Measurements from ENCODE around the gene S100A5. TPM values are rescaled to one million over a fixed set of nuclear protein-coding genes. Genes with fewer than 3 reads are reported as not detected.

The S100A5 gene
- total RNA-seq, 2 experiments from 2014 or later: 1.6 to 3.0 TPM

GRCh38 chr1:153541641-153542590 lies 1.2 kb upstream of the S100A5 start:
- Mint-ChIP-seq H3K27ac (peak overlapping the region; percentile 94), H3K4me3 (no peak overlapping the region), H3K36me3 (peaks cover 37% of the 10 kb centered on the region), H3K4me1 (peaks cover 85% of the 10 kb centered on the region), H3K27me3 (no peaks in the 10 kb centered on the region), H3K9me3 (ENCODE audit: low read depth) (no peaks in the 10 kb centered on the region)
- no peak for ATAC-seq
- DNase-seq: no peak
- CTCF ChIA-PET: interaction anchor here (1.4 to 8.9 kb wide), 3 partner anchors 8 to 93 kb away, joined by 6 to 124 read pairs (median 23); partner anchors contain the start of genes CHTOP and S100A6

- CTCF ChIA-PET: interaction anchor here (0.9 to 8.9 kb wide), 5 partner anchors 6 to 29 kb away, joined by 4 to 124 read pairs (median 6); partner anchors contain the start of gene S100A6
- no peaks in the 10 kb centered on the region for H3K9me3 Mint-ChIP-seq (ENCODE audit: low read depth)
- H3K27ac Mint-ChIP-seq: peak overlapping the region; percentile 94
- peaks cover 35% of the 10 kb centered on the region for H3K36me3 Mint-ChIP-seq
- no peak for DNase-seq
- no peak for ATAC-seq
- H3K27me3 Mint-ChIP-seq: no peaks in the 10 kb centered on the region
- H3K4me3 Mint-ChIP-seq: no peak overlapping the region
- H3K4me1 Mint-ChIP-seq: peaks cover 80% of the 10 kb centered on the region
Measured at GRCh38 chr1:153539395-153540093, 1.2 kb downstream of the S100A5 start.

- Mint-ChIP-seq H3K27ac (no peak overlapping the region), H3K9me3 (ENCODE audit: low read depth) (no peaks in the 10 kb centered on the region), H3K36me3 (peaks cover 33% of the 10 kb centered on the region), H3K4me1 (peaks cover 79% of the 10 kb centered on the region), H3K4me3 (no peak overlapping the region), H3K27me3 (no peaks in the 10 kb centered on the region)
- CTCF ChIA-PET: interaction anchor here (7.7 kb wide), 1 partner anchor 32 kb away, joined by 214 read pairs; no protein-coding TSS in a partner anchor
- no peak for ATAC-seq
- no peak for DNase-seq
Measured at GRCh38 chr1:153538315-153538821, 2.4 kb downstream of the S100A5 start.

GRCh38 chr1:153537376-153537730 lies 3.4 kb downstream of the S100A5 start:
- H3K27ac Mint-ChIP-seq: peak overlapping the region; percentile 98
- ATAC-seq (no peak), DNase-seq (no peak)
- H3K4me1 Mint-ChIP-seq: peaks cover 79% of the 10 kb centered on the region
- H3K9me3 Mint-ChIP-seq (ENCODE audit: low read depth): no peaks in the 10 kb centered on the region
- H3K36me3 Mint-ChIP-seq: peaks cover 24% of the 10 kb centered on the region
- no peak overlapping the region for H3K4me3 Mint-ChIP-seq
- no peaks in the 10 kb centered on the region for H3K27me3 Mint-ChIP-seq
- CTCF ChIA-PET: interaction anchor here (1.1 to 7.7 kb wide), 3 partner anchors 7 to 33 kb away, joined by 4 to 214 read pairs (median 124); partner anchors contain the start of genes S100A2, S100A4 and S100A5

GRCh38 chr1:153536671-153537375 lies 3.9 kb downstream of the S100A5 start:
- DNase-seq: no peak
- Mint-ChIP-seq H3K4me3 (peak overlapping the region; percentile 97), H3K4me1 (peaks cover 79% of the 10 kb centered on the region), H3K27me3 (no peaks in the 10 kb centered on the region), H3K36me3 (peaks cover 23% of the 10 kb centered on the region), H3K27ac (peak overlapping the region; percentile 98), H3K9me3 (ENCODE audit: low read depth) (no peaks in the 10 kb centered on the region)
- CTCF ChIA-PET: interaction anchor here (0.6 to 7.7 kb wide), 7 partner anchors 7 to 75 kb away, joined by 3 to 214 read pairs (median 16); partner anchors contain the start of genes S100A2, S100A4 and S100A5
- ATAC-seq: no peak

- CTCF ChIA-PET: interaction anchor here (0.6 to 7.7 kb wide), 11 partner anchors 8 to 140 kb away, joined by 3 to 214 read pairs (median 7); partner anchors contain the start of genes CHTOP, S100A4 and S100A5
- no peaks in the 10 kb centered on the region for H3K27me3 Mint-ChIP-seq
- H3K36me3 Mint-ChIP-seq: peaks cover 20% of the 10 kb centered on the region
- peaks cover 79% of the 10 kb centered on the region for H3K4me1 Mint-ChIP-seq
- DNase-seq: peak; percentile 94
- H3K4me3 Mint-ChIP-seq: peak overlapping the region; percentile 97
- peak; percentile 72 for ATAC-seq
- no peaks in the 10 kb centered on the region for H3K9me3 Mint-ChIP-seq (ENCODE audit: low read depth)
- H3K27ac Mint-ChIP-seq: peak overlapping the region; percentile 98
Measured at GRCh38 chr1:153536012-153536670, 4.6 kb downstream of the S100A5 start.

- ATAC-seq: peak; percentile 50
- peak; percentile 78 for DNase-seq
- CTCF ChIA-PET: interaction anchor here (0.8 to 7.7 kb wide), 12 partner anchors 9 to 140 kb away, joined by 3 to 214 read pairs (median 6); partner anchors contain the start of genes CHTOP, S100A4 and S100A5
- no peaks in the 10 kb centered on the region for H3K9me3 Mint-ChIP-seq (ENCODE audit: low read depth)
- H3K27ac Mint-ChIP-seq: peak within 1 kb of the TSS; percentile 98
- peaks cover 20% of the 10 kb centered on the region for H3K36me3 Mint-ChIP-seq
- H3K4me3 Mint-ChIP-seq: peak within 1 kb of the TSS; percentile 97
- H3K27me3 Mint-ChIP-seq: no peaks in the 10 kb centered on the region
- H3K4me1 Mint-ChIP-seq: peaks cover 77% of the 10 kb centered on the region
Measured at GRCh38 chr1:153535242-153536011, 5.3 kb downstream of the S100A5 start, which contains the start of gene S100A6. S100A6 (minus strand) TSS chr1:153535991; CDS start chr1:153535339, 652 bp downstream.

GRCh38 chr1:153534925-153535241 lies 5.9 kb downstream of the S100A5 start:
- Mint-ChIP-seq H3K27me3 (no peaks in the 10 kb centered on the region), H3K27ac (peak overlapping the region; percentile 96), H3K4me1 (peaks cover 73% of the 10 kb centered on the region), H3K36me3 (peaks cover 20% of the 10 kb centered on the region), H3K4me3 (peak overlapping the region; percentile 97), H3K9me3 (ENCODE audit: low read depth) (no peaks in the 10 kb centered on the region)
- DNase-seq (no peak), ATAC-seq (no peak)
- CTCF ChIA-PET: interaction anchor here (0.8 to 7.7 kb wide), 10 partner anchors 9 to 141 kb away, joined by 3 to 214 read pairs (median 8); partner anchors contain the start of genes S100A4 and S100A5

GRCh38 chr1:153534226-153534924 lies 6.4 kb downstream of the S100A5 start:
- CTCF ChIA-PET: interaction anchor here (0.8 to 7.7 kb wide), 14 partner anchors 9 to 142 kb away, joined by 3 to 214 read pairs (median 8); partner anchors contain the start of genes CHTOP, S100A4 and S100A5
- DNase-seq: no peak
- peaks cover 19% of the 10 kb centered on the region for H3K36me3 Mint-ChIP-seq
- H3K27ac Mint-ChIP-seq: peak overlapping the region; percentile 96
- peaks cover 68% of the 10 kb centered on the region for H3K4me1 Mint-ChIP-seq
- ATAC-seq: no peak
- H3K4me3 Mint-ChIP-seq: peak overlapping the region; percentile 97
- no peaks in the 10 kb centered on the region for H3K27me3 Mint-ChIP-seq
- H3K9me3 Mint-ChIP-seq (ENCODE audit: low read depth): no peaks in the 10 kb centered on the region

- CTCF ChIA-PET: interaction anchor here (0.6 to 7.7 kb wide), 19 partner anchors 9 to 453 kb away, joined by 3 to 214 read pairs (median 12); partner anchors contain the start of genes CHTOP, CREB3L4, ILF2 and RAB13
- Mint-ChIP-seq H3K36me3 (peaks cover 20% of the 10 kb centered on the region), H3K27ac (peak overlapping the region; percentile 95), H3K4me3 (peak overlapping the region; percentile 97), H3K27me3 (no peaks in the 10 kb centered on the region), H3K4me1 (peaks cover 67% of the 10 kb centered on the region), H3K9me3 (ENCODE audit: low read depth) (no peaks in the 10 kb centered on the region)
- ATAC-seq (no peak), DNase-seq (no peak)
Measured at GRCh38 chr1:153533689-153534201, 7.0 kb downstream of the S100A5 start.
